HG03066 (cell line): ENCODE measurements around the gene DES.

ENCODE experiments used
- ATAC-seq: cut with Tn5 transposase; IDR thresholded peaks from one replicate; pipeline ENCODE4 v1.9.1; 2021; ENCODE audit warnings: low read depth; ENCODE audit not compliant: unreplicated experiment

Gene DES

DNA sequence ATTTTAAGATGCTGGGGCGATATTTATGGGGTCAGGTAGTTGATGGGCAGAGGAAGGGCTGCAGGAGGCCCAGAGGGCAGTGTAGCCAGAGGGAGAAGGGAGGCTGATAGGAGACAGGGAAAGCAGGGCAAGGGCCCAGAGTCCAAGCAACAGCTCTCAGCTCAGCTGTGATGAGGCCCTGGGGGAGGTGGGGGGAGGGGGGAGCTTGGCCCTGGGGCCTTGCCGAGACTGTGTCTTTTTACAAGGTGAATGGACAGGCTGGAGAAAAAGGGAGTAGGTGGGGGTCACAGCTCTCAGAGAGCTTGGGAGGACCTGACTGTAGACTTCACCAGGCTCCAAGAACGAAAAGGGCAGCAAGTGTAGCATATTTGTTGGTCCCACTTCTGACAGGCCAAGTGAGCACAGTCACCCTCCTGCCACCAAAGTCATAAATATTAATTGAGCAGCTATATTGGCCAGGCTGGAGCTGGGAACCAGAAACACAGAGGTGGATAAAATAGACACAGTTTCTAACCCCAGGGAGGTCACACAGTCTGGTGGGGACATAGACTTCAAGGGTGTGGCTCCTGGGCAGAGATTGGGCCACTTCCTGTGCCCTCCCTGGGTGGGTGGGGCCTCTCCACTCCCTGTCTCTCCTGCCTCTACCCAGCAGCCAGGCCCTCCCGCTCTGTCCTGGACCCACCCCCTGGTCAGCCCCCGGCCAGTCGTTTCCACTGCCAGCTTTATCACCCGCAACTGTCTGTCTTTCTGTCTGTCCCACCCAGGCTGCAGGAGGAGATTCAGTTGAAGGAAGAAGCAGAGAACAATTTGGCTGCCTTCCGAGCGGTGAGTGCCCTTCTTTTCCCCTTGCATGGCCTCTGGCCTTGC, 1.4 kb downstream of the DES start:
- no peak for ATAC-seq

GRCh38 chr2:219420687-219421086, 2.5 kb downstream of the DES start:
- no peak for ATAC-seq

DNA sequence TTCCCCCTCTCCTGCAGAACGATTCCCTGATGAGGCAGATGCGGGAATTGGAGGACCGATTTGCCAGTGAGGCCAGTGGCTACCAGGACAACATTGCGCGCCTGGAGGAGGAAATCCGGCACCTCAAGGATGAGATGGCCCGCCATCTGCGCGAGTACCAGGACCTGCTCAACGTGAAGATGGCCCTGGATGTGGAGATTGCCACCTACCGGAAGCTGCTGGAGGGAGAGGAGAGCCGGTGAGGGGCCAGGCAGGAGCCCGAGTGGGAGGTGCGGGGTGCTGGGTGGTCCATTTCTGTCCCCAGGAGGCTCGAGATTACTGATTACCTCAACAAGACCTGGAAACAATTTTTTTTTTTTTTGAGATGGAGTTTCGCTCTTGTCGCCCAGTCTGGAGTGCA, 3.1 kb downstream of the DES start:
- ATAC-seq, result no peak

- no peak for ATAC-seq
Measured at GRCh38 chr2:219422952-219423534, 4.9 kb downstream of the DES start.

DNA sequence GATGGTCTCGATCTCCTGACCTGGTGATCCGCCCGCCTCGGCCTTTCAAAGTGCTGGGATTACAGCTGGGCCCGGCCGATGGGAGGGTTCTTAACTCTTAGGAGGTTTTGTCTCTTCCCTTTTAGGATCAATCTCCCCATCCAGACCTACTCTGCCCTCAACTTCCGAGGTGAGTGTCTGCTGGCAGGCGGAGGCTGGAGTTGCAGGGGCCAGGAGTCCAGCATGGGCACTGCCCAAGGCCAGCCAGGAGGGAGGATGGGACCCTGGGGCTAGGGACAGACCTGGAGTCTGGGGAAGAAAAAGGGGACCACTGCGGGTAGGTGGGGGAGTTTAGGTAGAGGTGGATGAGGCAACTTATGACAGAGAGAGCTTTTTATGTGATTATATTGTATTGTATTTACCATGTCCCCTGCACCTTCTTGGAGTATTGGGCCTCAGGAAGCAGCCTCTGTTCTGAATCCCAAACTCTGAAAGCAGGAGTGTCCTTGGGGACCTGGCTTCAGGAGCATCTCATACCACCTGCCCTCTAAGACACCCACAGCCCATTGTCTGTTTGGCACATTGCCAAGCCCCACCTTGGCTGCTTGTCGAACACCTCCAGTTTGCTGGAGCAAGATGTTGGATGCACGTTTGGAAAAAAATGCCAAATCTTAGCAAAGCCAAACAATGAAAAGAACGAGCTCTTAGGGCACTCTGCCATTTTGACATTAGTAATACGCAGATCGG, 5.6 kb downstream of the DES start:
- ATAC-seq, result no peak

GRCh38 chr2:219425238-219426067, 7.3 kb downstream of the DES start:
- no peak for ATAC-seq

DNA sequence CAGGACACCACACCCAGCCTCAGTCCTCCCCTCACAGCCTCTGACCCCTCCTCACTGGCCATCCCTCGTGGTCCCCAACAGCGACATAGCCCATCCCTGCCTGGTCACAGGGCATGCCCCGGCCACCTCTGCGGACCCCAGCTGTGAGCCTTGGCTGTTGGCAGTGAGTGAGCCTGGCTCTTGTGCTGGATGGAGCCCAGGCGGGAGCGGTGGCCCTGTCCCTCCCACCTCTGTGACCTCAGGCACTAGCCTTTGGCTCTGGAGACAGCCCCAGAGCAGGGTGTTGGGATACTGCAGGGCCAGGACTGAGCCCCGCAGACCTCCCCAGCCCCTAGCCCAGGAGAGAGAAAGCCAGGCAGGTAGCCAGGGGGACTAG, 7.9 kb downstream of the DES start:
- no peak for ATAC-seq

DNA sequence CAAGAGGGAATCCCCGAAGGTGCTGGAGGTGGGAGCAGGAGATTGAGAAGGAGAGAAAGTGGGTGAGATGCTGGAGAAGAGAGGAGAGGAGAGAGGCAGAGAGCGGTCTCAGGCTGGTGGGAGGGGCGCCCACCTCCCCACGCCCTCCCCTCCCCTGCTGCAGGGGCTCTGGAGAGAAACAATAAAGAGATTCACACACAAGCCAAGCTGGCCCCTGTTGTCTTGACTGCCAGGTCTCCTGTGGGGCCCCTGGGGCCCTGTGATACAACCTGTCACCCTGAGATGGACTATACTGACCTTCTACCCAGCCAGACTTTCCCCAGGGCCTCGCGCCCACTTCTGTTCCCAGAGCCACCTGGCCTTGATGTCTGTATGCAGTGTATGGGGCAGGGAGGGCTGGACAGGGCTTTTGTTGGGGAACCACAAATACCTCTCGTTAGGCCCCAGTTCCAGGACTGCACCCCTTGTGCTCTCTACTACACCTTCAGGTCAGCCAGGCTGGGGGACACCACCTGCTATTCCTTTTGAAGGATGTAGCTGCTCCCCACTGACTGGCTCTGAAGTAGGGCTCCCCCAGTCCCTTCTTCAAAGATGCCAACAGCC, 8.5 kb downstream of the DES start:
- no peak for ATAC-seq

DNA sequence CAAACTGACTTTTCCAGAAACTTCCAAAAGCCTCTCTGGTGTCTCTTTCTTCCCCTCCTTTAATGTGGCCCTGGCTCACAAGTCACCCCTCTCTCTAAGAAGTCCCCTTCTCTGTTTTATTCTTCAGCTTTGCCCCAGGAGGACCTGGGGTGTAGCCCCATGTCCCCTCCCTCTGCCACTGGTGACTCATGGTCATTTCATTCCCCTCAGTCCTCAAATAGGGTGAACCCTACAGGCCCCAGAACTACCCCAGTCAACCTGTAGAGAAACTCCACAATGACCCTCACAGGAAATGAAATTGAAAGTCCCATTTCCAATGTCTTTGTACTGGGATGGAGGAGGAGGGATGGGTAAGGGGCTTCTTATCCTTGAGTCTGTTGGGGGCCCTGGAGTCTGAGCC, 10.3 kb downstream of the DES start:
- ATAC-seq, result no peak

- no peak for ATAC-seq
Measured at GRCh38 chr2:219429958-219430606, 11.9 kb downstream of the DES start.

- no peak for ATAC-seq
Measured at GRCh38 chr2:219430633-219431615, 12.7 kb downstream of the DES start.

DNA sequence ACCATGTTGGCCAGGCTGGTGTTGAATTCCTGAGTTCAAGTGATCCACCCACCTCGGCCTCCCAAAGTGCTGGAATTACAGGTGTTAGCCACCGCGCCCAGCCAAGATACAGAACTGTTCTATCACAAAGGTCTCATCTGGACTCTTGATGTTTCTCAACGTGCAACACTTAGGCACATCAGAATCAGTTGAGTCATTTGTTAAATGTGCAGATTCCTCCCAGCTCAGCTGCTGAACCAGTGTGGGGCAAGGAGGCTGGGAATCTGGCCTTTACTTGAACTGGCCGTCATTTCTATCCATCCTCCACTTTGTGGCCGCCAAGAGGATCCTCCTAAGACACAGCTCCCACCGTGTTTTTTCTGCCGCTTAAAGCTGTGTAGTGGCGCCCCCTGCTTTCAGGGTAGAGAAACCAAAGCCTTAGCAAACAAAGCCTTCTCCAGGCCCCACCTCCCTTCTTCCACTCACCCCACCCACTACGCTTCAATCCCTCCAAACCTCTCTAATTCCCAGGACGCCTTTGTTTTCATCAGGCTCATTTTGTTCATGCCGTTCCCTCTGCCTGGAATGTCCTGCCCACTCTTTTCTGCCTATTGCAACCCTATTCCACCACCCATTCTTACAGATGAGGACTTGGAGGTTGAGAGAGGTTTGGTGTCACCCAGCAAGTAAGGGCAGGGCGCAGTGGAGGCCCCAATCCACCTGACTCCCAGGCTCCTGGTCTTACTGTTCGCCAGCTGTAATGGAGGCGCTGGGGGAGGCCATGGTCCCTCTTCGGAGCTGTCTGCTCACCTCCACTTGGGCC, 15.7 kb downstream of the DES start:
- no peak for ATAC-seq

GRCh38 chr2:219434468-219434717, 16.2 kb downstream of the DES start:
- ATAC-seq, result no peak

DNA sequence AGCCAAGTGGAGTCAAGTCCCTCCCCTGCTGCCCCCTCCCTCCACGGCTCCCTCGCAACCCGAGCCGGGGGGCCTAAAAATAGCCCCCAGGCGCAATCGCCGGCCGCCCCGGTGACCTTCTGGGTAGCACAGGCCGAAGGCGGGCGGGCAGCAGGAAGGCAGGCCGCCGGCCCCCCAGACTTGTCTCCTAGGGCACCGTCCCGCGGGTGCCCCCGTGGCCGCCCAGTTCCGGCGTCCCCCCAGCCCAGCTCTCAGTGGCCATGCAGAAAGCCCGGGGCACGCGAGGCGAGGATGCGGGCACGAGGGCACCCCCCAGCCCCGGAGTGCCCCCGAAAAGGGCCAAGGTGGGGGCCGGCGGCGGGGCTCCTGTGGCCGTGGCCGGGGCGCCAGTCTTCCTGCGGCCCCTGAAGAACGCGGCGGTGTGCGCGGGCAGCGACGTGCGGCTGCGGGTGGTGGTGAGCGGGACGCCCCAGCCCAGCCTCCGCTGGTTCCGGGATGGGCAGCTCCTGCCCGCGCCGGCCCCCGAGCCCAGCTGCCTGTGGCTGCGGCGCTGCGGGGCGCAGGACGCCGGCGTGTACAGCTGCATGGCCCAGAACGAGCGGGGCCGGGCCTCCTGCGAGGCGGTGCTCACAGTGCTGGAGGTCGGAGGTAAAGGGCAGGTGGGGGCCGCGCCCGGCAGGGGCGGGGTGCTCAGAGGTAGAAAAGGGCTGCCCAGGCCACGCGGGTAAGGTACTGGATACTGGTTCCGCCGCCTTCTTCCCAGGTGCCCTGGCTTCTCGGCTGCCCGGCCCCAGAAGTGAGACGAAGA, 16.7 kb downstream of the DES start, which contains the start of gene SPEG:
Gene SPEG (plus strand): TSS at position 126 of the 808 bp plus-strand sequence. CDS start 135 bp downstream, at position 261.
- no peak for ATAC-seq

- no peak for ATAC-seq
Measured at GRCh38 chr2:219435701-219436100, 17.5 kb downstream of the DES start.

DNA sequence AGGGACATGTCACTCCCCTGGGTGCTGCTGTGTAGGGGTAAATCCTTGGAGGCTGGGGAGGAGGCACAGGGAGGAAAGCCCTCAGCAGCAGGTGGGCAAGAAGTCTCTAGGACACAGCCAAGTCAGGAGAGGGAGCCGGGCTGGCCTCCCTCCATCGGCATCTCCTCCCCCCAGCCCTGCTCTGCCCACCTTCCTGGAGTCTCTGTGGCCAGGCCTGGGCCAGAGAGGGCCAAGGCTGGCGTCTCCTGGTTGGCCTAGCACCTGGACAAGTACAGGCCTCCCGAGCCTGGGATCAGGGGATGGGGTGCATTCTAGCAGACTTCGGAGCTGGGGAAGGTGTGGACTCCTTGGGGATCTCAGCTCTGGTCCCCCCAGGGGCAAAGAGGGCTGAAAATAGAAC, 18.3 kb downstream of the DES start:
- no peak for ATAC-seq

DNA sequence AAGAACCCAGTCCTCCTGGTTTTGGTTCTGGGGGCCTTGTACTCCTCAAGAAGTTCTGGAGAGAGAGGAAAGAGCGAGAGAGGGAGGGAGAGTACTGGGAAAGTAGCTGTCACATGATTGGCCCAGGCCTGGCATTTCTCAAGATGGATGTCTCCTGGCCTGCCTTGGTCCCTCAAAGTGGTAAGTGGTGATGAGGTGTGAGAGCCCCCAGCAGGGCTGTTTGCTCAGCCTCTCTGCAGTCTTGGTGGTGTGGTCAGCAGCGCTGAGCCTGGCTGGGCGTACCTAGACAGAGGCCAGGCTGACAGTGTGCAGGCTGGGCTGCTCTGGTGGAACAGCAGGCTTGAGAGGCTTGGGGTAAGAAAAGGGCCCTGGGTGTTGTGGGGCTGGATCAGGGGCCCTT, 19.0 kb downstream of the DES start:
- no peak for ATAC-seq
